ENCODE data around the gene EYA4.

The EYA4 gene

DNA sequence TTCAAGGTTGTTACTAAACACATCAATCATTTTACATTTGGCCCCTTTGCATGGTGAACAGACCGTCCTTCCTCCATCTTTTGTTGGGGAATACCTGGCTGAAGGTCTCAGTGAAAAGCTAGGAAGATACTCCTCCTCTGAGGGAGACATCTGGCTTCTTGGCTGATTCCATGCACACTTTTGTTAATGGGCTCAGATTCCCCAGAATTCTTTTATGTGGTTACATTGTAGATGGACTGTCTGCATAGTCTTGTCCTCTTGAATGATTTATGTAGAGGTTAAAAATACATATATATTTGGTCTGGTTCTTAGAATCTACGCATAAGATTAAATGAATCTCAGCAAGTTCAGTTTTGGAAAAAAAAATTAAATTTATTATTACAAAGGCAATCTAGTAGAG, 167.0 kb downstream of the EYA4 start:
- no peak for DNase-seq

DNA sequence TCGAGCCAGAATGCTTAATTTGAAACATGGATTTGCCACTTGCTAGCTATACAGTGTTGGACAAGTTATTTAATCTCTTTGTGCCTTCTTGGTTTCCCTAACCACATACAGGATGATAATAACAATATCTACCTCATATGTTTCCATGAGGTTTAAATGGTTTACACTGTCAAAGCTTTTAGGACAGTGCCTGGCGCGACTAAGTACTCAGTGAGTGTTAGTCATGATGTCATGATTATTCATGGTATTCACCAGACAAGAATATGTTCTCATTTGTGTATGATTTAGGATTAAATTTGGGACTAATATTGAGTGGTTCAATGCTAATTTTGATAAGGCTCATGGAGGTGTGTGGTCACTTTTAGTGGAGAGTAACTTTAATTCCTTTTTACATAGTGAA, 167.4 kb downstream of the EYA4 start:
- no peak for DNase-seq

DNA sequence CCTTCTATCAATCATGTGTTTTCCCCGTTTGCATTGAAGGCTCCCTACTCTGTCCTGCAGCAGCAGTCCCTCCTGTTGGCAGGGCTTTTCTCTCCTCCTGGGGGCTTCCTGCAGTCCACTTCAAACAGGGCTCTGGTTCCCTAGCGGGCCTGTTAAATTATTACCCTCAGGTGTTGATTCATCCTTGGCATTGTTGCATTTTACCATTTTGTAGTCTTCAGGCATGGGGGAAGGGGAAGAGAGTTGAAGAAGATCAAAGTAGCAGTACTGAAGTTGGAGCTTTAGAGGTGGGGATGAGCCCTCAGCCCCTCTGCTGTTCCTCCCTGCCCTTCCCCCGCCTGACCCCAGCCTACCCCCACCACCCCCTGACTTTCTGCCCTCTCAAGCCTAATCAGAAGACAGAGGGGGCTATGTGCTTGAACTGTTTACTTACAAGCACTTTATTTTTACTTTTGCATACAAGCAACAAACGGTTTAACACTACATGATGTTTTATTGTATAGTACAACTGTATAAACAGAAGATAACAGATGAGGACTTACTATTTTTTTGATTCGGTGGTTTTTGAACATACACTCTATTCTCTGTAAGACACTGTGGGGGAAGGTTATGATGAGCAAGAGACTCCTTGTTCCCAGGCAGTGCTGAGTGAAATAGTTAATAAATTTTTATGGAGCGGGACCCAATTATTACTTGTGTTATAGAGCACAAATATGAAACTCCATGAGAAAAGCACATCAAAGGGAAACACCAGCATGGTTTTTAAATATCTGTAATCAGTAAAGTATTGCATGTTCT, 169.7 kb downstream of the EYA4 start:
- DNase-seq = no peak

DNA sequence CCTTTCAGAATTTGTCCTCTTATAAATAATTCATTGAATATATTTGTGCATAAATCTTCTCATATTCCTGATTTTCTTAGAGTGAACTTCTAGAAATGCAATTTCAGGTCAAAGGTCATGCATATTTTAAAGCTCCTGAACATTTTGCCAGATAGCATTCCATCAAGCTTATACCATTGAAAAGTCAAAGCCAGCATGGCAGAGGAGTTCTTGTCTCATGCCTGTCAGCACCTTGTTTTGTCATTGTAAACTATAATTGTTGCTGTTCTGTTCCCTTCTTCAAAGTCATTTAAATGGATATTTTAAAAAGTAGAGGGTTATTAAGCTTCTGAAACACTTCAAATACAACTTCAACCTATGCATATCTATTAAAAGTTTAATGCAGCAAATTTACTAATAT, 170.6 kb downstream of the EYA4 start:
- DNase-seq = no peak

DNA sequence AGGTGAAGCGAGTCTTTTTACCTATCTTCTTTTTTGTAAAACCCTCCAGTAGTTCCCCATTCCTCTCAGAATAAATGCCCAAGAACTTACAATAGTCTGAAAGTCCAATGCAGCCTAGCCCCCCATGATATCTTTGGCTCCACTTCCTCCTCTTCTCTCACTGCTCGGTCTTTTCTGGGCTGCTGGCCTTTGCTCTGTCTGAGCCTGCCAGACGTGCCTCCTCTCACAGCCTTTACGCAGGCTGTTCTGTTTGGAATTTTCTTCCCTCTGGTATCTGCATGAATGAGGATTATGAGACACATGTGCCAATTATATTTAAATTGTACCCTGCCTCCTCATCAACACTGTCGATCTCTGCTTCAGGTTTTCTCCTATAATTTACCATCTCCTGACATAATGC, 174.1 kb downstream of the EYA4 start:
- no peak for DNase-seq

DNA sequence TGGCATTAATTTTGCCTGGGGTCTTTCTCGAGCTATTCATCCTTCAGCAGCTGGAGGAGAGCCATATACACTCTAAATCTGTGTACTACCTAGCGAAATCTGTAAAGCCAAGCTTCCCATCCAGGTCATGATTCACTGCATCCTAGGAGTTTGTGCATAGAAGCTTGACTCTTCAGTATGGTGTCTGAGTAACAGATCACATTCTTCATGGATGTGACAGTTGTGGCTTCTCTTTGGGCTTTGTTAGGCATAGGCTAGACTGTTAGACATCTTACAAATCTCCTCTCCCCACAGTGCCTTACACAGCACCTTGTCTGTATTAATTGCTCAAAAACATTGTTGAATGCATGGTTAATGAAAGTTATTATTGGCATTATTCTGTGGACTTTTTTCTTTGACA, 177.0 kb downstream of the EYA4 start:
- no peak for DNase-seq

DNA sequence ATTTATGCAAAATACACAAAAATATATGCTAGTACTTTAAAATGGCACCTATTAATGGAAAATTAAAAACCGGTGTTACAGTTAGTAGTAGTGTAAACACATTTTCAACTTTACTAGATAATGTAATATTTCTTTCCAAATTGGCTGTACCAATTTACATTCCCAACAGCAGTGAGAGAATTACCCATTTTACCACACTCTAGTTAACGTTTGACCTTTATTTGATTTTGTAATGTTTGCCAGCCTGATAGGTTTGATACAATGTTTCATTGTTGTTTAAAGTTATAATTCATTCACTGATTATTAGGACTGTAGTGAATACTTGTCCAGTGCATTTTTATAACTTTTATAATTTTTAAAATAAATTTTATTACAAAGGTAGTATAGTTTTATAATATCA, 182.1 kb downstream of the EYA4 start:
- no peak for DNase-seq

DNA sequence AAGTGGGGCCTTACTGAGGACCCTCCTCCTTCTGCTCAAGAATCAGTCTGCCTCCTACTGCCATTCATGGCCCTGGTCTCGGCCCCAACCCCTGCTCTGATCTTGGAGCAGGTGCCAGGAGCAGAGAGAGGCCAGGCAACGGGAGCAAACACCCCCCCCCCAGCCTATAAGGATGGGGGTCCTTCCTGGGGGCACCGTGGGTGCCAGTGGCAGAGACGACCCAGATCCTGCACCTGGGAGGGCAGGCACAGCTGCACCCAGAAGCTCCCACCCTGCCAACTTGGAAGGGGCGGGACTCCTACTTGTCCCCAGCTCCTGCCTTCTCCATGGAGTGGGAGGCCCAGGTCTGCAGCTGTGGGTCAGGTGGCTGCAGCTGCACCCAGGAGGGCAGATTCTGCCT, 183.2 kb downstream of the EYA4 start:
- no peak for DNase-seq

DNA sequence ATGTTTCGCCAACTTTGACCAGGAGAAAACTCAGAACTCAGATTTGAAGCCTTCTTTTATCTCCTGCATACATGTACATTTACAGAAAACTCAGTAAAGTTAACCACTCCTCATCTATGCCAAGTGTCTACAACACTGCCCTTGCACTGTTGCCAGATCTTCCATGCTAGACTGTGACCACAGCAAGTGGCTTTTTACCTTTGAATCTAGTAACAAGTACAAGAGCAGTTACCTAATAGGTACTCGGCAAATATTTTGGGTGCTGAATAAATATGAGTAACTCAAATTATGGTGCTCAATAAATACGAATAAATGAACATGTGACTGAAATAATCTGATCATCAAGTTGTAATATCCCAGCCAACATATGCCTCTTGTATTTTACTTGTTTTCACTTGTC, 184.9 kb downstream of the EYA4 start:
- no peak for DNase-seq

DNA sequence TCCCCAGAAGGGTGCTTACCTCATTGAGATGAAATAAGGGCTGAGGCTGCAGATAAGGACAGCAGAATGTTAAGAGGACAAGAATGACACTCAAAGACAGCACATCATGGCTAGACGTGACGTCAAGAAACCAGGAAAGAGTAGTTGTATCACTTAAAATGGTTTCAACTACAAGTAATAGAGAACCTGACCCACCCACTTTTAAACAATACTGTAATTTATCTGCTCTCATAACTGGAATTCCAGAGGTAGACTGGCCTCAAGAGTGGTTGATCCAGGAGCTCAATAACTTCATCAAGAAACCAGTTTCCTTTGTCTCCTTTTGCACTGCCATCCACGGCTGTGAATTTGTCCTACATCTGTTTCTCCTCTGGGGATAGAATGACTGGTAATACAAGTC, 187.1 kb downstream of the EYA4 start:
- DNase-seq = no peak

DNA sequence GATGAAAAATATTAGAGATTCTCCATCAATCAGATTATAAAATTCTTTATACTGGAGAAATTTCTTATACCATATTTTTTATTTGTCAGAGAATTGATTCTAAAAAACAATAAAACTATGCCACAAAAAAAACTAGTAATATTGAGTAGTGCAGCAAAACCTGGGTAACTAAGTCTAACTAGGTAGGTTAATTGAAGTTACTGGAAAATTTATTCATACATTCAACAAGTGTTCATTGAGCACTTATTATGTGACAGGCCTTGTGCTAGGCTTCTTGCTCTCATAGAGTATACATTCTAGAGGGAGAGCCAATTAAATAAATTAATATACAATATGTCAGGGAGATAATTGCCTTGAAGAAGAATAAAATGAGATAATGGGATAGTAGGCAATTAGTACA, 189.4 kb downstream of the EYA4 start:
- DNase-seq = no peak

DNA sequence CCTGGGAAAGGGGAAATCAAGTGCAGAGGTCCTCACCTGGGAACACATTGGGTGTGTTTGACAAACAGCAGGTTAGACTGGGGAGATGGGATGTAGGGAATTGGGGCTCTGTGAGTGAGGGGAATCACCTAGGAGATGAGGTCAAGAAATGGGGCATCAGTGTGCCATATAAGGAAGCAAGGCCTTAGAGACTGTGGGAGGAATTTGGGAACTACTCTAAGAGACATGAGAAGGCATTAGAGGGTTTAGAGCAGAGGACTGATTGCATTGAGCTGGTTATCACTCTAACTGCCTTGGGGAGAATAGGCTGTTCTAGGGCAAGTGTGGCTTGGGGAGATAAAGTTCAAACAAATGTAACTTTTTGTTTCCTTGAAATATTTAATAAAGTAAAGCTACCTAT, 189.9 kb downstream of the EYA4 start:
- no peak for DNase-seq

DNA sequence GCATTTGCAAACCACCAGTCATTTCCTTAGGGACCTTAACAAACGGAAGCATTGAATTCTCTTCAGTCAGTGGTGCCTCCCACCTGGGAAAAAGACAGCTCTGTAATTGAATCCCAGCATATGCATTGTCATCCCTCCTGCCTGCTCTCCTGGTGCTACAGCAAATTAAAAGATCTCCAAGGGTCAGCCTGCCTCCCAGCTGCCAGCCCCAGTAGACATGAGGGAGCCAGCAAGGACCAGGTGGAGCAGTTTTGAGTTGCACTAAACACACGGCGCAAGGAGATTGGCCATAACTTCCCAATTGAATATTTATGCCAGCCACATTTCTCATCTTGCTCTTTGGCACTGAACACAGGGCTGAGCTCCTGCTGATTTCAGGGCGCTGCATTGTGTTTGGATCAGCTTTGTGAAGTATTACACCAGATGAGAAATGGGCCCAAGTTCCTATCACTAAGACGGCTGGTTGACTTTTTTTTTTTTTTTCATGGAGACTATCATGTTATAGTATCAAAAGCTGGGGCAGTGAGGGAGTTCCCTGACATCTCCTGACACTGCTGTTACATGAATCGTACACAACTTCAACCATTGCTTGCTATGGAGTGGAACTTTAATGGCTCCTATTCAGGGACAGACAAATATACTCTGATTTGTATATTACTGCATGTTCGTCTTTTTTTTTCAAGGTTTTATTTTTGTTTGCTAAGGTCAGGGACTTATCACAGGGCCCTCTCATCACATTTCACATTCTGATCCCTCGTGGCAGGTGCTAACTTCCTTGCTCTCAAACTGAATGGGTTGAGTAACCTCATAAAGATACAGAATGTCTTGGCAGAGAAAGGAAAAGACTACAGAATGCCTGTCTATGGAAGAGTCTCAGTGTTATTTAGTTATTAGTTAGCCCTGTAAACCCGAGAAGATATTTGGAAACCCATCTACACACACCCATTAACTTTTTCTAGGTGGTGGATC, 191.1 kb downstream of the EYA4 start:
- no peak for DNase-seq

DNA sequence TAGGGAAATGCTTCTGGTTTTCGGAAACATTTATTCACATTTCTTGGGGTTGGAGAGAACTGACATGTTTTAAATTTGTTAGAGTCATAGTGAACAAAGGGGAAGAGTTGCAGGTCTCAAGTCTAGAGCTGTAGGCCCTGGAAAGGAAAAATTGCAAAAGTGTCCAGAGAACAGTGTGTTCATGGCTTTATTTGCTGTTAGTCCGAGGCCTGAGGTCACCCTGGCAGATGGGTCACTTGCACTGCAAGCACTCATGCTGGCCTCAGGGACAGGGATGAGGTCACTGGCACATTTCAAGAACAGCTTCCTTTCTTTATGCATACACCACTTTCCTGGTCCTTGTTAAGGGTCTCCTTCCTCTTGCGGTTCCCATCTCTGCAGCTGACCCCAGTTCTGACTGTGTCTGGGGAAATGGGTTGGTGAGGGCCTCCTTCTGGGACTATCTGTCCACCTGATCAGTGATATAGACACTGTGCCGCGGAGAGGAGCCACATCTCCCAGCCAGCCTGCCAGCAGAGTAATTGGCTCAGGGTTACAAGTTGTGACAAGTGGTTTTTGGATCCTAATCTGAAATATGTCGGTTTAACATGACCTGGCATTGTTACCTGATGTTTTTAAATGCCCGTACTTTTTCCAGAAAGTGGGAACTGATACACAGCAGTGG, 194.0 kb downstream of the EYA4 start:
- no peak for DNase-seq

DNA sequence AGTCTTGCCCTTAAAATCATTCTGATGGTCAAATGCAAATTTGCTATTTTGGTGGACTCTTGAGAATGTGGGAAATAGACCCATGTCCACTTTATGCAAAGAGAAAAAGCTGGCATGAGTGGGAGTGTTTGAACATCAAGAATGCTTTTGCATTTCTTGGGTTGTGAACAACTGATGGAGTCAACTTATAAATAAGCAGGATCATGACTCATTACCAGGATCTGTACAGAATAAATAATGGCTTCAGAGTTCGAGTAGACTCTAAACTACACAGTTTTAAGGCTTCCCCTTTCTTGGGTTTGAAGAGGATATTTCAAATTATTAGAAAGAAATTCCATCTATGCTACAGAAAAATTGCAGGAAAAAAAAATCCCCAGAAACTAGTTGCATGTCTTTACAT, 195.5 kb downstream of the EYA4 start:
- no peak for DNase-seq

DNA sequence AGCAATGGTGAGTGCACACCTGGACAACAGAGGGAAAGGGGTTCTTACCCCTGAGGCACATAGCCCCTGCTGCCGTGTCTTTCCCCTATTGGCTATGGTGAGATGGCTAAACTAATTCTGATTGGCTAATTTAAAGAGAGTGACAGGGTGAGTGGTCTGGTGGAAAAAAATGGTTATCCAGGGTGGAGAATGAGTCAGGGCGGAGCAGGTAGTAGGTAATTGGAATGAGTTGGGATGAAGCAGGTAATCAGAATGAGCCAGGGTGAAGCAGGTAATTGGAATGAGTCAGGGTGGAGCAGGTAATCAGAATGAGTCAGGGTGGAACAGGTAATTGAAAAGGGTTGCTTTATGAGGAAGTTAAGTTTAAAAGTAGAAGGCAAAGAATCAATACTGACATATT, 200.3 kb downstream of the EYA4 start:
- no peak for DNase-seq

DNA sequence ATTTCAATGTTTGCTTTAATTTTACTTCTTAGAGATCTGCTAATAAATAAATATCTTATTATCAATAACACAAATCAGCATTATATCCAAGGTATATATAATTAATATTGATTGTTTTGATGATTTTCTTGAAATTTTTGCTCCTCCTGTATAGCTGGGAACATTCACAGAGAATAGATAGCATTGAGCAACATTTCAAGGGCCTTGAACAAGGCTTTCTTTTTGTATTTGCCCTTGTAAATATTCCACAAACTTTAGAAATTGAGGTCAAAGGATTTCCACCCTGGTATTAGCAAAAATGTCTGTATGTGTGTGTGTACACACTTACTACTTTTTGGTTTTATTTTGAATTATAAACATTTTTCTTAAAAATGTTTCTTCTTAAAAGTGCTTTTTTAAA, 205.6 kb downstream of the EYA4 start:
- no peak for DNase-seq

DNA sequence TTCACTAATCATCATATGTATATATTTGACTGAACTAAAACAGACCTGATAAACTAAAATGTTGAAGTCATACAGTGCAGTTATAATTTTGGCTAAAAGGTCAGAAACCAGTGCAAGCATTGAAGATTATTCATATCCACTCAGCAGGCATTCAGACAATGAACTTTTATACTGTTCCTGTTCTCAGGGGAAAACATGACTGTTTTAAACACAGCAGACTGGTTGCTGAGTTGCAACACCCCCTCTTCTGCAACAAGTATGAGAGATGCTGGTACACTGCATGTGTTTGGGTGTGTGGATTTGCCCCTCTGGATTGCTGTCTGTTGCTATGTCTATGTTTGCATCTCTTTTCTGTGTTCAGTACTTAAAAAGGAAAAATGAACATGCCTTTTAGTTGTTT, 206.8 kb downstream of the EYA4 start:
- DNase-seq = no peak

DNA sequence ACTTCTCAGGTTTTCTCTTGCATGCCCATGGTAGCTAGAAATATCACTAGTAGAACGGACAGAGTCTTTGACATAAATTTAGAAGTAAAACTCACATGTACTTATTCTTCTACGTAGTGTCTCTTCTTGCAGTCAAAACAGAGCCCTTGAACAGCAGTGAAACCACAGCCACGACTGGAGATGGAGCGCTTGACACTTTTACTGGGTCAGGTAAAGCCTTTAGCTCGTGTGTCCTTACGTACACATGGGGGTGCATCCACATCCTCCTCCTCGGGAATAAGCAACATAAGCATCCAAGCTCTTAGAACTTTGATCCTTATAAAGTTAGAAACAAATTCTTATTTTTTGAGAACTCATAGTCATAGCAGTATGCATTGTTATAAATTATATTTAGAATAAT, 215.3 kb downstream of the EYA4 start:
- no peak for DNase-seq

DNA sequence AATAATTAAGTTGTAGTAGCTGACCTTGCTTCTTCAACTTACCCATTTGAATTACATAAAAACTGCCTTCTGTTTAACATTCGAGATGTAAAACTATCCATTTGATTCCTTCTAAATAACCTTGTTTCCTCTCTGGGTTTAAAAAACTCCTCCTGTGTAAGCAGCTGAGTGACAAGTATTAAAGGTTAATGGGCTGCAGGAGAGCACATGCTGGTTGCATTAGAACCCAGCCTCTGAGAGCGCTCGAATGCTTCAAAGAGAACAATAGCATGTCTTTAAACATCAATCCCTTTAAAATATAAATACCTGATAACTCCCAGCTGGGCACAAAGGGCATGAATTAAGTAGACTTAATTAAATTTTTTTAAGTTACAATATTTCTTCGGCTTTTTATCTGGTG, 215.8 kb downstream of the EYA4 start:
- DNase-seq = no peak

DNA sequence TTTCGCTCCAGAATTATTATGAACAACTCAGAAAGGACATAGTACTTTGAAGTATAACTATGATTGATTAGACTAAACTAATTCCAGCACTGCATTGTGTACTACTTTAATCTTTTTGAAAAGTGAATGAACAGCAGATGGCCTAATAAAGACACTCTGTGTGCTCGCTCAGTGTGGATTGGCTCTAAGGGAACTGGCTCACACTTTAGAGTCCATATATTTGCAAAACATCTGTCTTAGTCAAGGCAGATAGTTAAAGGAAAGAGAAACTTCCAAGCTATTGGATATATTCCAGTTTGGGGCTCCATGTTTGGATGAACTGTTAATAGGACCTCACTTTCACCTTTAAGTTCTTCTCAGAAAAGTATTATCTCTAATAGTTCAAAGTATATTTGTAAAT, 218.9 kb downstream of the EYA4 start:
- DNase-seq = no peak

DNA sequence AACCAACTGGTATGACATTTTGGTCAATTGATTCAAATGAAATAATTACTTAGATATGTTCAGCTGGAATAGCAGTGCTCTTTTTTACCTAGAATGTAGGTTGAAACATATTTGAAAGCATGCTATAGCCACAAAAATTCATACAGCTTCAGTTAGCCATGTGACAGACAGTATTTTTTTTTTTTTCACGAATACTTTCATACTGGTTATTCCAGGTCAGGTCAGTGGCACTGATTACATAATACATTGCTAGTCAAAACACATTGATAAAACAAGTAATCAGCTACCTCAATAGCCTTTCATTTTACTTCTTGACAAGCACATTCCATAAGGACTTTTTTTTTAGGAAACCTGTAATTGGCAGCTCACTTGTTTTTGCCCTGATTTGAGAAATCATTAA, 222.6 kb downstream of the EYA4 start:
- DNase-seq = no peak

DNA sequence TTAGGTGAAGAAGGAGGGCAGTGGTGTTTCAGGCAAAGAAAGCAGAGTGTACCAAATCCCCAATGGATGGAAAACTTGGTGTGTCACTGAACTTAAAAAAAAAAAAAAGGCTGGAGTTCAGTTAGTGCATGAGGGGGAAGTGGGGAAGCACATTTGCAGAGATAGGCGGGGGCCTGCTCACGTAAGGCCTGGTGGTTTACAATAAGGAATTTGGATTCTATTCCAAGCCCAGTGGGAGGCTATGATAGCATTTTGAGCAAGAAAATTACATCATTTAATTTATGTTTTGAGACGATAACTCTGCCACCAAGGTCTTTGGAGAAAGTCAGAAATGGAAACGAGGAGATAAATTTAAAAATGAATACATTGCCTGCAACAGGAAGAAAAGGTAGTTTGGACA, 225.5 kb downstream of the EYA4 start:
- DNase-seq = no peak
